Thoracic aorta (tissue), 2 donors: ENCODE results near the gene NUP58. TPM values are rescaled to one million over a fixed set of nuclear protein-coding genes. Genes with fewer than 3 reads are reported as not detected.

Experiments
- ATAC-seq: fragments of 150-250 bp; one replicate; pipeline ENCODE4 v1.8.0; 2017; ENCODE audit warnings: low read depth; ENCODE audit not compliant: insufficient number of reproducible peaks, low FRiP score
- DNase-seq: peaks from one replicate; pipeline ENCODE4 v3.0.0-alpha.2; 2020; ENCODE audit warnings: low spot score
- H3K27ac ChIP-seq, 2 donors: fragments of 200-600 bp; sonication (generic); 1 replicate in 1 of 2; 2 replicates in 1 of 2; pipeline ENCODE4 v1.5.1; 2016; ENCODE audit warnings: mild to moderate bottlenecking in 2 of 2, moderate library complexity in 2 of 2
- H3K27me3 ChIP-seq: fragments of 200-600 bp; sonication (generic); replicated peaks from 2 replicates; pipeline ENCODE4 v1.6.0; 2016; ENCODE audit warnings: mild to moderate bottlenecking; ENCODE audit not compliant: insufficient read depth
- H3K36me3 ChIP-seq: fragments of 200-600 bp; sonication (generic); one replicate; pipeline ENCODE4 v1.5.1; 2016
- H3K4me1 ChIP-seq, 2 donors: fragments of 200-600 bp; sonication (generic); 1 replicate in 1 of 2; 2 replicates in 1 of 2; pipeline versions ENCODE4 v1.5.1 to v1.6.0; 2016; ENCODE audit warnings: low read depth in 2 of 2, mild to moderate bottlenecking in 1 of 2; ENCODE audit not compliant: control insufficient read depth in 1 of 2
- H3K4me3 ChIP-seq: fragments of 200-600 bp; sonication (generic); 2 replicates; pipeline ENCODE4 v1.5.1; 2016; ENCODE audit warnings: mild to moderate bottlenecking
- H3K9me3 ChIP-seq: fragments of 200-600 bp; sonication (generic); 2 replicates; pipeline ENCODE4 v1.5.1; 2016
- CTCF ChIP-seq: fragments of 200-600 bp; sonication (generic); IDR thresholded peaks from one replicate; pipeline ENCODE4 v1.5.1; 2019; ENCODE audit warnings: antibody characterized with exemption
- total RNA-seq, 2 donors: library from RNA; depleted of rRNA; stranded (reverse); fragments of >200 nt; gene quantifications; one replicate each; pipeline versions ENCODE4 v1.1.0 to v1.2.3, GENCODE V29; 2016

The NUP58 gene
- total RNA-seq, 2 donors from 2014 or later = 43.9 to 65.0 TPM

GRCh38 chr13:25266706-25267105 is 34.7 kb upstream of the NUP58 start:
- Histone ChIP-seq H3K4me3 (no peak overlapping the region), H3K36me3 (peaks cover 22% of the 10 kb centered on the region), H3K27ac (no peak overlapping the region), H3K9me3 (no peaks in the 10 kb centered on the region), H3K4me1 (no peaks in the 10 kb centered on the region), H3K27me3 (no peaks in the 10 kb centered on the region)
- ATAC-seq = no peak
- no peak for DNase-seq
- TF ChIP-seq CTCF = no peak

DNA sequence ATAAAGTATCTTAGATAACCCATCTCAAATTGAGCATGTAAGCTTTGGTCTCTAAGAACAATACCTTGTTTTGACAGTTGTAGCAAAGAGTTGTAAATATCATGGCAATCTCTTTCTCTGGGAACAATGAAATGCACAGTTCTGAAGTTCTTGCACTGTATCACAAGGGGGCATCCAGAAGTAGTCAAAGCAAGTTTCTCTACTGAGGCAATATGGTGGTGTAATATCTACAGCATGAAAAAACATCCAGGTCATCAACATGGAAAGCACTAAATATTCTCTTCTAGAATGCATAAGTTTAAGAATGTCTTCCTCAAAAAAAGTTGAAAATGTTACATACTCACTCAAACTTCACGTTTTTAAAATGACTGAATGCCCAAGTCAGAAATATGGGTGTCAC is 33.7 kb upstream of the NUP58 start:
- ATAC-seq (no peak), DNase-seq (no peak)
- Histone ChIP-seq H3K4me3 (no peak overlapping the region), H3K9me3 (no peaks in the 10 kb centered on the region), H3K27me3 (no peaks in the 10 kb centered on the region), H3K27ac (no peak overlapping the region), H3K4me1 (no peaks in the 10 kb centered on the region), H3K36me3 (peaks cover 20% of the 10 kb centered on the region)
- no peak for TF ChIP-seq CTCF

DNA sequence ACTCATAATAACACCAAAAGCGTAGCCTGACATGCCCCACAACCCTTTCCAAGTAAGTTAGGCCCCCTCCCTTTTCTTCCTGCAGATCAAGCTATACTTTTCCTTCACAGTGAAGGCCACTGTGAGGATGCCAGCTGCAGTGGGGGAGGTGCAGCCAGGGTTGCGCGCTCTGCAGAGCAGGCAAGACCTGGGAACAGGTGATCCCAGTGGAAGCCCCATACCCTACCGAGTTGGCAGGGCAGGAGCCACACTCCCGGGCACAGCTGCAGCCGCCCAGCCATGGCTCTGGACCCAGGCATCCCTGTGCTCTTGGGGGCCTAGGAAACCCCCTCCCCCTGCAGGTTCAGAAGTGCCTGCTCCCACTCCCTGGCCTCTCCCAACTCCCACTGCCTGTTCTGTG is 32.9 kb upstream of the NUP58 start:
- H3K27ac ChIP-seq = no peak overlapping the region
- H3K36me3 ChIP-seq = peaks cover 13% of the 10 kb centered on the region
- no peak for TF ChIP-seq CTCF
- H3K4me1 ChIP-seq = no peaks in the 10 kb centered on the region
- no peak for ATAC-seq
- H3K27me3 ChIP-seq = no peaks in the 10 kb centered on the region
- no peak for DNase-seq
- H3K4me3 ChIP-seq = no peak overlapping the region
- no peaks in the 10 kb centered on the region for H3K9me3 ChIP-seq

- ATAC-seq (no peak), DNase-seq (no peak)
- H3K9me3 ChIP-seq = no peaks in the 10 kb centered on the region
- H3K27ac ChIP-seq = no peak overlapping the region
- H3K36me3 ChIP-seq = no peaks in the 10 kb centered on the region
- H3K4me1 ChIP-seq = peaks cover 0 to 3% of the 10 kb centered on the region in 2 donors
- no peak overlapping the region for H3K4me3 ChIP-seq
- TF ChIP-seq CTCF = no peak
- H3K27me3 ChIP-seq = no peaks in the 10 kb centered on the region
These were observed 24.7 kb upstream of the NUP58 start for GRCh38 chr13:25276748-25277147.

DNA sequence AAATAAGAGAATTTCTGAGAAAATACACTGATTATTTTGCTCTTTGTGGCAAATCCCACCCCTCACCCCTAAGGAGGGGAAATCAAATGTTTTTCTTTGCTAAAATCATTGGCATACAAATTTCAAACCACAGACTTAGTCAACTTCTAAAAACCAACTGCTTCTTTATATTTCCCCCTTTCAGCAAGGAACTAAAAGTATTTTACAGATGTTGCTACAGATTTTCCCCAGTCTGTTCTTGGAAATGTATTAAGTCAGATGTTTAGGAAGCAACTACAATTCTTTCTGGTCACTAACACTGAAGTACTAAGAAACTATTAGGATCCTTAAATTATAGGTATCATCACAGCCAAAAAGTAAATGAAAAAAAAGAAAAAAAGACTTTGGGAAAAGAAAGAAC is 21.0 kb upstream of the NUP58 start:
- no peaks in the 10 kb centered on the region for H3K9me3 ChIP-seq
- ATAC-seq (no peak), DNase-seq (no peak)
- H3K4me3 ChIP-seq = no peak overlapping the region
- TF ChIP-seq CTCF = no peak
- peaks cover 2 to 9% of the 10 kb centered on the region in 2 donors for H3K4me1 ChIP-seq
- H3K36me3 ChIP-seq = no peaks in the 10 kb centered on the region
- no peak overlapping the region for H3K27ac ChIP-seq
- H3K27me3 ChIP-seq = no peaks in the 10 kb centered on the region
